H9 (cell line): Measurements from ENCODE around the gene SFI1. TPM values are rescaled to one million over a fixed set of nuclear protein-coding genes. Genes with fewer than 3 reads are reported as not detected.

Source experiments
- DNase-seq: peaks from one replicate; pipeline ENCODE4 v3.0.0-alpha.2; 2017
- H2AFZ ChIP-seq: one replicate; pipeline ENCODE4 v1.6.1; 2013; ENCODE audit warnings: mild to moderate bottlenecking, low read length, control low read depth, moderate library complexity
- H2AK5ac ChIP-seq: 2 replicates; pipeline ENCODE4 v1.6.1; 2013; ENCODE audit warnings: low read length, control low read depth, mixed read lengths; ENCODE audit not compliant: insufficient read length
- H2BK120ac ChIP-seq: one replicate; pipeline ENCODE4 v1.6.1; 2013; ENCODE audit warnings: low read depth, mild to moderate bottlenecking, low read length, control low read depth, inconsistent platforms; ENCODE audit not compliant: poor library complexity, severe bottlenecking
- H2BK12ac ChIP-seq: 2 replicates; pipeline ENCODE4 v1.6.1; 2013; ENCODE audit warnings: low read length, control low read depth, mixed read lengths, low read depth; ENCODE audit not compliant: insufficient read length
- H2BK15ac ChIP-seq: 2 replicates; pipeline ENCODE4 v1.6.1; 2013; ENCODE audit warnings: low read depth, low read length, control low read depth
- H2BK20ac ChIP-seq: one replicate; pipeline ENCODE4 v1.6.1; 2013; ENCODE audit warnings: low read depth, mild to moderate bottlenecking, low read length, control low read depth, inconsistent platforms; ENCODE audit not compliant: poor library complexity, severe bottlenecking
- H2BK5ac ChIP-seq: 2 replicates; pipeline ENCODE4 v1.6.1; 2013; ENCODE audit warnings: low read length, control low read depth, mixed read lengths; ENCODE audit not compliant: insufficient read length
- H3K14ac ChIP-seq: 2 replicates; pipeline ENCODE4 v1.6.1; 2013; ENCODE audit warnings: low read length, control low read depth; ENCODE audit not compliant: insufficient read depth
- H3K18ac ChIP-seq: 2 replicates; pipeline ENCODE4 v1.6.1; 2013; ENCODE audit warnings: low read depth, mild to moderate bottlenecking, mixed read lengths, low read length, control low read depth; ENCODE audit not compliant: insufficient read length
- H3K23ac ChIP-seq: 2 replicates; pipeline ENCODE4 v1.6.1; 2013; ENCODE audit warnings: low read length, control low read depth, mixed read lengths, low read depth; ENCODE audit not compliant: insufficient read length
- H3K23me2 ChIP-seq: 2 replicates; pipeline ENCODE4 v1.6.1; 2013; ENCODE audit warnings: low read depth, mild to moderate bottlenecking, mixed read lengths, low read length, control low read depth; ENCODE audit not compliant: insufficient read length, poor library complexity, severe bottlenecking
- H3K27ac ChIP-seq: 2 replicates; pipeline ENCODE4 v1.5.1; 2013; ENCODE audit warnings: low read length, control low read depth, mixed read lengths, low read depth; ENCODE audit not compliant: insufficient read length
- H3K27me3 ChIP-seq: 2 replicates; pipeline ENCODE4 v1.6.1; 2013; ENCODE audit warnings: low read length, control low read depth, inconsistent platforms; ENCODE audit not compliant: insufficient read depth
- H3K4ac ChIP-seq: 2 replicates; pipeline ENCODE4 v1.6.1; 2013; ENCODE audit warnings: low read depth, mild to moderate bottlenecking, control low read depth, inconsistent platforms, low read length, moderate library complexity
- H3K4me1 ChIP-seq: 2 replicates; pipeline ENCODE4 v1.6.1; 2013; ENCODE audit warnings: low read length, control low read depth, inconsistent platforms; ENCODE audit not compliant: insufficient read depth
- H3K4me2 ChIP-seq: 2 replicates; pipeline ENCODE4 v1.6.1; 2013; ENCODE audit warnings: low read length, control low read depth, mixed read lengths; ENCODE audit not compliant: insufficient read length, insufficient read depth
- H3K56ac ChIP-seq: 2 replicates; pipeline ENCODE4 v1.6.1; 2013; ENCODE audit warnings: low read depth, mild to moderate bottlenecking, mixed read lengths, low read length, control low read depth; ENCODE audit not compliant: insufficient read length
- H3K79me1 ChIP-seq: 2 replicates; pipeline ENCODE4 v1.6.1; 2013; ENCODE audit warnings: low read depth, mild to moderate bottlenecking, moderate library complexity, low read length, control low read depth, inconsistent platforms; ENCODE audit not compliant: insufficient read depth, poor library complexity, severe bottlenecking
- H3K79me2 ChIP-seq: 2 replicates; pipeline ENCODE4 v1.6.1; 2013; ENCODE audit warnings: low read length, control low read depth, inconsistent platforms; ENCODE audit not compliant: insufficient read depth
- H3K9ac ChIP-seq: 2 replicates; pipeline ENCODE4 v1.6.1; 2013; ENCODE audit warnings: low read length, control low read depth, mixed read lengths; ENCODE audit not compliant: insufficient read length; ENCODE audit errors: extremely low read depth
- H3K9me3 ChIP-seq: one replicate; pipeline ENCODE4 v1.6.1; 2013; ENCODE audit warnings: low read depth, low read length, inconsistent platforms; ENCODE audit not compliant: control insufficient read depth
- H3T11ph ChIP-seq: one replicate; pipeline ENCODE4 v1.6.1; 2013; ENCODE audit warnings: mild to moderate bottlenecking, low read length, control low read depth, inconsistent platforms
- H4K20me1 ChIP-seq: one replicate; pipeline ENCODE4 v1.6.1; 2013; ENCODE audit not compliant: control insufficient read depth, insufficient read length, insufficient read depth
- H4K5ac ChIP-seq: 2 replicates; pipeline ENCODE4 v1.6.1; 2013; ENCODE audit warnings: low read depth, mild to moderate bottlenecking, mixed read lengths, low read length, control low read depth; ENCODE audit not compliant: insufficient read length
- H4K8ac ChIP-seq: replicated peaks from 2 replicates; pipeline ENCODE4 v1.6.1; 2013; ENCODE audit warnings: low read length, control low read depth, mixed read lengths, low read depth; ENCODE audit not compliant: insufficient read length
- H4K91ac ChIP-seq: 2 replicates; pipeline ENCODE4 v1.6.1; 2013; ENCODE audit warnings: low read depth, mild to moderate bottlenecking, moderate library complexity, mixed read lengths, low read length, control low read depth; ENCODE audit not compliant: insufficient read length
- H3K27ac Mint-ChIP-seq, 3 experiments: 2 replicates in 2 of 3; 3 replicates in 1 of 3; pipeline ENCODE4 v1.8.0; 2020 to 2021; ENCODE audit warnings: mixed read lengths in 3 of 3, mild to moderate bottlenecking in 1 of 3, moderate library complexity in 1 of 3
- H3K27me3 Mint-ChIP-seq: 2 replicates; pipeline ENCODE4 v1.8.0; 2021; ENCODE audit warnings: low read depth, mild to moderate bottlenecking, moderate library complexity, mixed read lengths
- H3K36me3 Mint-ChIP-seq, 3 experiments: 2 replicates in 2 of 3; 3 replicates in 1 of 3; pipeline ENCODE4 v1.8.0; 2020 to 2021; ENCODE audit warnings: low read depth in 3 of 3, mixed read lengths in 3 of 3; ENCODE audit not compliant: insufficient read depth in 1 of 3
- H3K4me1 Mint-ChIP-seq, 2 experiments: 2 replicates each; pipeline ENCODE4 v1.8.0; 2020; ENCODE audit warnings: mixed read lengths in 2 of 2
- H3K4me3 Mint-ChIP-seq, 2 experiments: 2 replicates in 1 of 2; 3 replicates in 1 of 2; pipeline ENCODE4 v1.8.0; 2020 to 2021; ENCODE audit warnings: mild to moderate bottlenecking in 2 of 2, mixed read lengths in 2 of 2, moderate library complexity in 1 of 2
- H3K9me3 Mint-ChIP-seq, 2 experiments: 2 replicates in 1 of 2; 3 replicates in 1 of 2; pipeline ENCODE4 v1.8.0; 2020; ENCODE audit warnings: mild to moderate bottlenecking in 2 of 2, mixed read lengths in 2 of 2, moderate library complexity in 1 of 2
- WGBS: extraction: QIAGEN DNeasy Blood & Tissue Kit; methylation state at CpG from one replicate; pipeline ENCODE4 v1.1.7; 2013; ENCODE audit warnings: missing lambda C conversion rate, low lambda C conversion rate, mixed read lengths; ENCODE audit not compliant: insufficient read length; ENCODE audit errors: extremely low coverage; 5-methylcytosine and 5-hydroxymethylcytosine counted together
- total RNA-seq: library from RNA; stranded (reverse); gene quantifications from 2 replicates; pipeline ENCODE4 v1.2.1, GENCODE V29; 2021
- TF ChIP-seq, protein P1 (sequence below): fragments of 200-600 bp; sonication (generic); conservative IDR thresholded peaks from 3 replicates; pipeline ENCODE4 v1.8.0; 2021; ENCODE audit warnings: antibody characterized with exemption, mild to moderate bottlenecking

SFI1 gene
- total RNA-seq, 1 experiment from 2014 or later = 26.4 TPM

DNA sequence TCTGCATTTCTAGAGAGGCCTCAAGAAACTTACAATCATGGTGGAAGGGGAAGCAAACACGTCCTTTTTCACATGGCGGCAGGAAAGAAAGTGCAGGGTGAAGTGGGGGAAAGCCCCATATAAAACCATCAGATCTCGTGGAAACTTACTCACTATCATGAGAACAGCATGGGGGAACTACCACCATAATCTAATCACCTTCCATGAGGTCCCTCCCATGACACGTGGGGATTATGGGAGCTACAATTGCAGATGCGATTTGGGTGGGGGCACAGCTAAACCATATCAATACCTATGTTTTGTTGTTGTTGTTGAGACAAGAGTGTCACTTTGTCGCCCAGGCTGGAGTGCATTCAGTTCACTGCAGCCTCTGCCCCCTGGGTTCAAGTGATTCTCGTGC, 29.9 kb downstream of the SFI1 start:
- Mint-ChIP-seq H3K4me3 (no peak overlapping the region), H3K4me1 (peaks cover under 1 to 1% of the 10 kb centered on the region in 2 experiments; a peak in 2 of 4 replicates), H3K27me3 (no peaks in the 10 kb centered on the region), H3K36me3 (peaks cover 0 to 10% (median 0%) of the 10 kb centered on the region in 3 experiments; a peak in 4 of 7 replicates), H3K9me3 (no peaks in the 10 kb centered on the region; a peak in 1 of 5 replicates), H3K27ac (no peak overlapping the region)
- H3K9me3 ChIP-seq = no peaks in the 10 kb centered on the region
- H3K23ac ChIP-seq = no peak overlapping the region
- H3K27ac ChIP-seq = no peak overlapping the region
- no peak overlapping the region for H2BK15ac ChIP-seq
- no peak overlapping the region for H2BK12ac ChIP-seq
- WGBS = no CpG with 5 or more reads among the region's 7 CpGs
- H3K9ac ChIP-seq = no peak overlapping the region
- no peak overlapping the region for H4K8ac ChIP-seq
- TF ChIP-seq, protein P1, sequence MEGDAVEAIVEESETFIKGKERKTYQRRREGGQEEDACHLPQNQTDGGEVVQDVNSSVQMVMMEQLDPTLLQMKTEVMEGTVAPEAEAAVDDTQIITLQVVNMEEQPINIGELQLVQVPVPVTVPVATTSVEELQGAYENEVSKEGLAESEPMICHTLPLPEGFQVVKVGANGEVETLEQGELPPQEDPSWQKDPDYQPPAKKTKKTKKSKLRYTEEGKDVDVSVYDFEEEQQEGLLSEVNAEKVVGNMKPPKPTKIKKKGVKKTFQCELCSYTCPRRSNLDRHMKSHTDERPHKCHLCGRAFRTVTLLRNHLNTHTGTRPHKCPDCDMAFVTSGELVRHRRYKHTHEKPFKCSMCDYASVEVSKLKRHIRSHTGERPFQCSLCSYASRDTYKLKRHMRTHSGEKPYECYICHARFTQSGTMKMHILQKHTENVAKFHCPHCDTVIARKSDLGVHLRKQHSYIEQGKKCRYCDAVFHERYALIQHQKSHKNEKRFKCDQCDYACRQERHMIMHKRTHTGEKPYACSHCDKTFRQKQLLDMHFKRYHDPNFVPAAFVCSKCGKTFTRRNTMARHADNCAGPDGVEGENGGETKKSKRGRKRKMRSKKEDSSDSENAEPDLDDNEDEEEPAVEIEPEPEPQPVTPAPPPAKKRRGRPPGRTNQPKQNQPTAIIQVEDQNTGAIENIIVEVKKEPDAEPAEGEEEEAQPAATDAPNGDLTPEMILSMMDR = no peak
- no peak overlapping the region for H3T11ph ChIP-seq
- no peaks in the 10 kb centered on the region for H3K79me2 ChIP-seq
- H3K14ac ChIP-seq = no peak overlapping the region
- H3K23me2 ChIP-seq = no peaks in the 10 kb centered on the region
- no peak overlapping the region for H3K4ac ChIP-seq
- no peaks in the 10 kb centered on the region for H3K27me3 ChIP-seq
- no peaks in the 10 kb centered on the region for H4K20me1 ChIP-seq
- no peak overlapping the region for H3K56ac ChIP-seq
- no peak overlapping the region for H2AK5ac ChIP-seq
- no peak overlapping the region for H2AFZ ChIP-seq
- H4K5ac ChIP-seq = no peak overlapping the region
- no peak overlapping the region for H3K18ac ChIP-seq
- no peak overlapping the region for H2BK120ac ChIP-seq
- H2BK5ac ChIP-seq = no peak overlapping the region
- no peak for DNase-seq
- H4K91ac ChIP-seq = no peak overlapping the region
- H3K4me2 ChIP-seq = no peak overlapping the region
- H3K4me1 ChIP-seq = no peaks in the 10 kb centered on the region
- peaks cover 3% of the 10 kb centered on the region for H3K79me1 ChIP-seq
- no peak overlapping the region for H2BK20ac ChIP-seq
